ENCODE data around the gene FAM78B.

Gene FAM78B

GRCh38 chr1:166114419-166114818 is 52.4 kb downstream of the FAM78B start:
- DNase-seq: no peak

GRCh38 chr1:166113630-166114029 is 53.2 kb downstream of the FAM78B start:
- no peak for DNase-seq

GRCh38 chr1:166113031-166113430 is 53.8 kb downstream of the FAM78B start:
- DNase-seq: no peak

GRCh38 chr1:166112425-166112824 is 54.4 kb downstream of the FAM78B start:
- no peak for DNase-seq

- DNase-seq: no peak
Observed at GRCh38 chr1:166111430-166111829, 55.4 kb downstream of the FAM78B start.

- no peak for DNase-seq
Observed at GRCh38 chr1:166090244-166090643, 76.6 kb downstream of the FAM78B start.

GRCh38 chr1:166089804-166090203 is 77.0 kb downstream of the FAM78B start:
- DNase-seq: no peak

GRCh38 chr1:166088572-166088955 is 78.2 kb downstream of the FAM78B start:
- no peak for DNase-seq

- no peak for DNase-seq
Observed at GRCh38 chr1:166087734-166088571, 78.8 kb downstream of the FAM78B start.

GRCh38 chr1:166086113-166086883 is 80.5 kb downstream of the FAM78B start:
- DNase-seq: no peak

- no peak for DNase-seq
Observed at GRCh38 chr1:166084613-166085012, 82.2 kb downstream of the FAM78B start.

- DNase-seq: no peak
Observed at GRCh38 chr1:166083887-166084286, 82.9 kb downstream of the FAM78B start.

- no peak for DNase-seq
Observed at GRCh38 chr1:166082601-166083000, 84.2 kb downstream of the FAM78B start.

GRCh38 chr1:166080967-166081870 is 85.6 kb downstream of the FAM78B start:
- no peak for DNase-seq

- DNase-seq: no peak
Observed at GRCh38 chr1:166080277-166080966, 86.4 kb downstream of the FAM78B start.

- DNase-seq: no peak
Observed at GRCh38 chr1:166079276-166079675, 87.5 kb downstream of the FAM78B start.

- DNase-seq: no peak
Observed at GRCh38 chr1:166073489-166073888, 93.3 kb downstream of the FAM78B start.

- no peak for DNase-seq
Observed at GRCh38 chr1:166069390-166069789, 97.4 kb downstream of the FAM78B start.

GRCh38 chr1:166066107-166066506 is 100.7 kb downstream of the FAM78B start:
- no peak for DNase-seq

GRCh38 chr1:166064951-166065350 is 101.8 kb downstream of the FAM78B start:
- no peak for DNase-seq

- DNase-seq: no peak
Observed at GRCh38 chr1:166064313-166064926, 102.4 kb downstream of the FAM78B start.

GRCh38 chr1:166063701-166064100 is 103.1 kb downstream of the FAM78B start:
- no peak for DNase-seq

Data from NCI-H1436 treated with DMSO at 0.1 percent for 48 hours (cell line).